Measurements from ENCODE around the gene GLB1L3. TPM values are rescaled to one million over a fixed set of nuclear protein-coding genes. Genes with fewer than 3 reads are reported as not detected.

GLB1L3 gene
- total and polyA plus RNA-seq, 4 donors, result not detected

DNA sequence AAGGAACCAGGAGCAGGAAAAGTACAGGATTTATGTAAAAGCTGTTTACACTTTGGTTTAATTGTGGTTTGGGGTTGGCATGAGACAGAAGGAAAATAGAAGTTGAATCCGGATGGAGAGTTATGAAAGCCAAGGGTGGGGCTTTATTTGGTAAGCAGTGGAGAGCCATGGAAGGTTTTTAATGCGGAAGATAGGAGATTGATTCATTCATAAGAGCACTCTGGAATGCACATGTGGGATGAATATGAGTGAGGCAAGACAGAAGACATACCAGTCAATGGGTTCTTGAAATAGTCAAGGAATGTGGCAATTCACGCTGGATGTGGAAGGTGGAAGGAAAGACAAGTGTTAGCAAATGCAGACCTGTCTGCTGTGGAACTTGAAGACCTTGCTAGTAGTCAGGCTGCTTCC lies 9.3 kb upstream of the GLB1L3 start:
- no peak overlapping the region for H3K4me3 ChIP-seq (ENCODE audit: low read length in 2 of 2)
- ATAC-seq (ENCODE audit: low FRiP score) (no peak), DNase-seq (no peak)
- H3K9me3 ChIP-seq (ENCODE audit: control insufficient read depth, low read length), result no peaks in the 10 kb centered on the region
- H3K27me3 ChIP-seq (ENCODE audit: control insufficient read depth in 1 of 2, insufficient read depth in 2 of 2, low read length in 1 of 2), result no peaks in the 10 kb centered on the region
- intact Hi-C loops (cut with DNase I), result no loop called here
- H3K4me1 ChIP-seq (ENCODE audit: control insufficient read depth in 1 of 2, insufficient read depth in 2 of 2, low read length in 2 of 2), result no peaks in the 10 kb centered on the region
- 46 to 73% methylated on average over 3 of the region's 3 CpGs for WGBS, 2 donors
- H3K27ac ChIP-seq (ENCODE audit: low read depth in 1 of 2, low read length in 2 of 2), result no peak overlapping the region
- peaks cover 0 to 5% of the 10 kb centered on the region in 2 donors for H3K36me3 ChIP-seq (ENCODE audit: control insufficient read depth in 1 of 2, insufficient read depth in 2 of 2, low read length in 1 of 2)

DNA sequence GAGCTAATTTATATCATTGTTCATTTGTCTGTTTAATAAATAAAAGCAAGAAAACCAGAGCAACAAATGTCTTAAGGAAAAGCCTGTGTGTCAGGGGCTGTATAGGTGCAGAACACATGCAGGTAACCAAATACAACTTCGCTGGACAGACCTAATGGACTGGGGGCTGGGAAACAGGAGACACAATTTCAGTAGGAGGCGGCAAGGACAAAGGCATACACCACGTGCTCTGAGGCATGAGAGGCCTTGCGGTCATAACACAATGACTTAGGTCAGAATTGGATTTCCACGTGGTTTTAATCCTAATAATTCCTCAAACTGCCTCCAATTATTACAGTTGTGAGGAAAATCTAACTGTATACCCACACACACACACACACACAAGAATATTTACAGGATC lies 8.7 kb upstream of the GLB1L3 start:
- Histone ChIP-seq H3K36me3 (ENCODE audit: control insufficient read depth in 1 of 2, insufficient read depth in 2 of 2, low read length in 1 of 2) (peaks cover 0 to 4% of the 10 kb centered on the region in 2 donors), H3K27me3 (ENCODE audit: control insufficient read depth in 1 of 2, insufficient read depth in 2 of 2, low read length in 1 of 2) (no peaks in the 10 kb centered on the region), H3K4me1 (ENCODE audit: control insufficient read depth in 1 of 2, insufficient read depth in 2 of 2, low read length in 2 of 2) (no peaks in the 10 kb centered on the region), H3K4me3 (ENCODE audit: low read length in 2 of 2) (no peak overlapping the region), H3K27ac (ENCODE audit: low read depth in 1 of 2, low read length in 2 of 2) (no peak overlapping the region), H3K9me3 (ENCODE audit: control insufficient read depth, low read length) (no peaks in the 10 kb centered on the region)
- ATAC-seq (ENCODE audit: low FRiP score) (no peak), DNase-seq (no peak)
- WGBS, 2 donors, result 84 to 86% methylated on average over 5 of the region's 5 CpGs
- intact Hi-C loops (cut with DNase I), result no loop called here

DNA sequence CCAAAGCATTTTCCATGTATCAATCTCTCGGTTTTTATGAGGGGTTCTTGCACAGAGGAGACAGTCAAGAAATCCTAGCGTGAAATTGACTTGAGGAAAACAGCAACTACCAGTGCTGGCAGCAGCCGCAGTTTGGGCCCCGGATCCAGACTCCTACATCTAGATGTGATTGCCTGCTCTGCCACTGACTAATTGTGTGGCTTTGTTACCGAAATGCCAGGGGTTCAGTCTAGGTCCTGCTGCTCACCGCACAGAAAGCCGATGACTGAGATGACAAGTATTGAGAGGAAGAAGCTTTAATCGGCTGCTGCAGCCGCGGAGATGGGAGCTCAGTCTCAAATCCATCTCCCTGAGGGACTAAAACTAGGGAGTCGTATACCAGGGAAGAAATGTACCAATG lies 8.2 kb upstream of the GLB1L3 start:
- H3K9me3 ChIP-seq (ENCODE audit: control insufficient read depth, low read length), result no peaks in the 10 kb centered on the region
- DNase-seq, result no peak
- intact Hi-C loops (cut with DNase I), result no loop called here
- no peak overlapping the region for H3K27ac ChIP-seq (ENCODE audit: low read depth in 1 of 2, low read length in 2 of 2)
- peaks cover 0 to 2% of the 10 kb centered on the region in 2 donors for H3K36me3 ChIP-seq (ENCODE audit: control insufficient read depth in 1 of 2, insufficient read depth in 2 of 2, low read length in 1 of 2)
- no peak overlapping the region for H3K4me3 ChIP-seq (ENCODE audit: low read length in 2 of 2)
- ATAC-seq (ENCODE audit: low FRiP score), result no peak
- WGBS, 2 donors, result 62 to 68% methylated on average over 11 of the region's 11 CpGs
- no peaks in the 10 kb centered on the region for H3K27me3 ChIP-seq (ENCODE audit: control insufficient read depth in 1 of 2, insufficient read depth in 2 of 2, low read length in 1 of 2)
- no peaks in the 10 kb centered on the region for H3K4me1 ChIP-seq (ENCODE audit: control insufficient read depth in 1 of 2, insufficient read depth in 2 of 2, low read length in 2 of 2)

DNA sequence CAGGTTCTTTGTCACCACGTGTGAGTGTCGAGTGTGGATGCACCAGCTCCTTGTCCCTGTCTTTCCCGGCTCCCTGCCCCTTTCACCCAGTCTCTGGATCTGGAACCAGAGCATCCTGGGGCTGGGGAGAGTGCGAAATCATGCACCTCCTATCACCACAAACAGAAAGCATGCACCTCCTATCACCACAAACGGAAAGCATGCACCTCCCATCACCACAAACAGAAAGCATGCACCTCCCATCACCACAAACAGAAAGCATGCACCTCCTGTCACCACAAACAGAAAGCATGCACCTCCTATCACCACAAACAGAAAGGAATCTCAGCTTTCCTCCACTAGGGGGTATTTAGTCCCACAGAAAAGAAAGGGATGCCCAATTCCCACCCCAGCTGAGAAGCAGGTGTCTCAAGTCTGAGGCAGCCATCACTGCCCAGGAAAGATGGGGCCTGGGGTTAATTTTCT lies 5.9 kb upstream of the GLB1L3 start:
- H3K36me3 ChIP-seq (ENCODE audit: control insufficient read depth in 1 of 2, insufficient read depth in 2 of 2, low read length in 1 of 2), result no peaks in the 10 kb centered on the region
- no peak overlapping the region for H3K4me3 ChIP-seq (ENCODE audit: low read length in 2 of 2)
- ATAC-seq (ENCODE audit: low FRiP score) (no peak), DNase-seq (no peak)
- intact Hi-C loops (cut with DNase I), result no loop called here
- no peaks in the 10 kb centered on the region for H3K4me1 ChIP-seq (ENCODE audit: control insufficient read depth in 1 of 2, insufficient read depth in 2 of 2, low read length in 2 of 2)
- WGBS, 2 donors, result 58 to 67% methylated on average over 5 of the region's 5 CpGs
- H3K27me3 ChIP-seq (ENCODE audit: control insufficient read depth in 1 of 2, insufficient read depth in 2 of 2, low read length in 1 of 2), result no peaks in the 10 kb centered on the region
- no peaks in the 10 kb centered on the region for H3K9me3 ChIP-seq (ENCODE audit: control insufficient read depth, low read length)
- H3K27ac ChIP-seq (ENCODE audit: low read depth in 1 of 2, low read length in 2 of 2), result no peak overlapping the region

DNA sequence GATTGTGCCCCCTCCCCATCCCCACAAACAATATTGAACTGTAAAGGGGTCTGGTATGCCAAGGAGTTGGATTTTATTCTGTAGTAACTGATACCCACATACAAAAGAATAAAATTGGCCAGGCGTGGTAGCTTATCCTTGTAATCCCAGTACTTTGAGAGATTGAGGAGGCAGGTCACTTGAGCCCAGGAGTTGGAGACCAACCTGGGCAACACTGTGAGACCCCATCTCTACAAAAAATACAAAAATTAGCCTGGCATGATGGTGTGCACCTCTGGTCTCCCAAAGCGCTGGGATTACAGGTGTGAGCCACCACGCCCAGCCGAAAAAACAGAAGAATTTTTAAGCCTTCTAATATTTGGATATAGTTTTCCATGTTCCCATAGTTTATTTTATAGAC lies 4.2 kb upstream of the GLB1L3 start:
- Histone ChIP-seq H3K4me3 (ENCODE audit: low read length in 2 of 2) (no peak overlapping the region), H3K36me3 (ENCODE audit: control insufficient read depth in 1 of 2, insufficient read depth in 2 of 2, low read length in 1 of 2) (no peaks in the 10 kb centered on the region), H3K4me1 (ENCODE audit: control insufficient read depth in 1 of 2, insufficient read depth in 2 of 2, low read length in 2 of 2) (no peaks in the 10 kb centered on the region), H3K27me3 (ENCODE audit: control insufficient read depth in 1 of 2, insufficient read depth in 2 of 2, low read length in 1 of 2) (no peaks in the 10 kb centered on the region), H3K9me3 (ENCODE audit: control insufficient read depth, low read length) (no peaks in the 10 kb centered on the region), H3K27ac (ENCODE audit: low read depth in 1 of 2, low read length in 2 of 2) (no peak overlapping the region)
- no peak for ATAC-seq (ENCODE audit: low FRiP score)
- DNase-seq, result no peak
- intact Hi-C loops (cut with DNase I), result no loop called here
- WGBS, 2 donors, result 86 to 93% methylated on average over 4 of the region's 4 CpGs

DNA sequence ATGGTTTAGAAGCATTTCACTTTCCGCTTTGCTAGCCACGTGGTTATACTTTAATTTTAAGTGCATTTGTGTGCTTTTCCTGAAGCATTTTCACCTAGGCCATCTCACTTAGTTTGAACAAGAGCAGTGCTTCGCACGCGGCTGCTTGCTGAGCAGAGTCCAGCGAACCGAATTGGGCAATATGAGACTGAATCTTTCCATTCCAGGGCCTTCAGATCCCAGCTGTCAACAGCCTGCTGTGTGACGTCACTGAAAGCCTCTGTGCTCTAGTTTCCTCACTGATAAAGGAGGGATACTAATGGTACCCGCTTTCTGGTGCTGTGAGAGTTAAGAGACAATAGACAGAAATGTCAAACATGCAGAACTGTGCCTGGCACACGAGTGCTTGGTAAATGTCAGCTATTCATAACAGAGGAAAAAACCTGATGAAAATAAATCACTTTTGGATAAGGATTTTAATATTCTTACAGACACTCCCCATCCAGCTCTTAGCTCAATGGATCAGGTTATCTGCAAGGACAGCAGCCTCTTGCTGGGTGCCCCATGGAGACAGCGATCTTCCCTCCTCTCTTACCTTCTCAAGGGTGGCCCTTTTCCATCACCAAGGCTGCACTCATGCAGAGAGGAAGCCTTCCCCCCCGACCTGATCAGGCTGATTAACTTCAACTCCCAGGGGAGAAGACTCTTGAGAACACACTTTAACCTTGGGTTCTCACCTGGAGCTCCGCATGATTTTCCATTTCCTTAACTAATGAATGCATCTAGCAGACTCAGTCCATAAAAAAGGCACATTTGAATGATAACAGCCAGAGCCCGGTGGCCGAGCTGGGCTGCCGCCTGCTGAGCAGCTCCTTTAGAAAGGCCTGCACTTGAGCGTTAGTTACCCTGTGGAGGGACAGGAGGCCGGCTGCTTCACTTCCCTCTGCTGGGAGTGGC lies 3.5 kb upstream of the GLB1L3 start:
- ATAC-seq (ENCODE audit: low FRiP score), result no peak
- Histone ChIP-seq H3K4me3 (ENCODE audit: low read length in 2 of 2) (no peak overlapping the region), H3K27ac (ENCODE audit: low read depth in 1 of 2, low read length in 2 of 2) (no peak overlapping the region), H3K27me3 (ENCODE audit: control insufficient read depth in 1 of 2, insufficient read depth in 2 of 2, low read length in 1 of 2) (no peaks in the 10 kb centered on the region), H3K4me1 (ENCODE audit: control insufficient read depth in 1 of 2, insufficient read depth in 2 of 2, low read length in 2 of 2) (no peaks in the 10 kb centered on the region), H3K36me3 (ENCODE audit: control insufficient read depth in 1 of 2, insufficient read depth in 2 of 2, low read length in 1 of 2) (no peaks in the 10 kb centered on the region), H3K9me3 (ENCODE audit: control insufficient read depth, low read length) (no peaks in the 10 kb centered on the region)
- intact Hi-C loops (cut with DNase I), result no loop called here
- WGBS, 2 donors, result 41 to 44% methylated on average over 18 of the region's 18 CpGs
- DNase-seq, result no peak

DNA sequence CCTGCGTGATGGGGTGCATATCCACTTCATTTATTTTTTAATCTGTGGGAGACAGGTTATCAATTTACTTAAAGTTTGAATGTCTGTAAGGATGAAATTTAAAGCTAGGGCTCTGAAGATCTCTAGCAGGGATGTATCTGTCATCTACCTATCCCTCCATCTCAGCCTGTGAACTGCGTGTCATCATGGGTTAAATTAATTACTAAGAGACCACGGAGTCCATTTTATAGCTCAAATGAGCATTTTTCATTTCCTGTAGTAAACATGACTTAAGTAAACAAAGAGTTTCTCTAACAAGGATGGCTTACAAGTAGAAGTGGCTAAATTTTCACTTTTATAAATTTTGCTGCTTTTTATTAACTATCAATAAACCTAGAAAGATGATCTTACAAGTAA lies 2.9 kb upstream of the GLB1L3 start:
- no peaks in the 10 kb centered on the region for H3K9me3 ChIP-seq (ENCODE audit: control insufficient read depth, low read length)
- no peak for DNase-seq
- H3K27ac ChIP-seq (ENCODE audit: low read depth in 1 of 2, low read length in 2 of 2), result no peak overlapping the region
- WGBS, 2 donors, result 50 to 53% methylated on average over 3 of the region's 3 CpGs
- H3K27me3 ChIP-seq (ENCODE audit: control insufficient read depth in 1 of 2, insufficient read depth in 2 of 2, low read length in 1 of 2), result no peaks in the 10 kb centered on the region
- H3K36me3 ChIP-seq (ENCODE audit: control insufficient read depth in 1 of 2, insufficient read depth in 2 of 2, low read length in 1 of 2), result no peaks in the 10 kb centered on the region
- intact Hi-C loops (cut with DNase I), result no loop called here
- H3K4me3 ChIP-seq (ENCODE audit: low read length in 2 of 2), result no peak overlapping the region
- ATAC-seq (ENCODE audit: low FRiP score), result no peak
- H3K4me1 ChIP-seq (ENCODE audit: control insufficient read depth in 1 of 2, insufficient read depth in 2 of 2, low read length in 2 of 2), result no peaks in the 10 kb centered on the region

DNA sequence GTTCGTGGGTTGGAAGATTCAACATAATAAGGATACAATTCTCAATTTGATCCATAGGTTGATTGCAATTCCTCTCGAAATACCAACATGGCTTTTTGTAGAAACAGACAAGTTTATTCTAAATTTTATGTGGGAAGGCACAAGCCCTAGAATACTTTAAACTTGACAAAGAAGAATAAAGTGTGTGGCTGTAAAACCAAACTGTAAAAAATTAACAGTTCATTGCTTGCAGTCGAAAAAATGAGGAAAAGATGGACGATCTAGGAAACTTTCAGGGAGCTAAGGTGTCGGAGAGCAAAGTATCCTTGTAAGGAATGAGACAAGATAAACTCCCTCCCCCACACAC lies 1.0 kb upstream of the GLB1L3 start:
- Histone ChIP-seq H3K4me1 (ENCODE audit: control insufficient read depth in 1 of 2, insufficient read depth in 2 of 2, low read length in 2 of 2) (no peaks in the 10 kb centered on the region), H3K27ac (ENCODE audit: low read depth in 1 of 2, low read length in 2 of 2) (no peak overlapping the region), H3K36me3 (ENCODE audit: control insufficient read depth in 1 of 2, insufficient read depth in 2 of 2, low read length in 1 of 2) (no peaks in the 10 kb centered on the region), H3K27me3 (ENCODE audit: control insufficient read depth in 1 of 2, insufficient read depth in 2 of 2, low read length in 1 of 2) (no peaks in the 10 kb centered on the region), H3K4me3 (ENCODE audit: low read length in 2 of 2) (no peak overlapping the region), H3K9me3 (ENCODE audit: control insufficient read depth, low read length) (peaks cover 2% of the 10 kb centered on the region)
- ATAC-seq (ENCODE audit: low FRiP score), result no peak
- DNase-seq, result no peak
- WGBS, 2 donors, result 34 to 42% methylated on average over 5 of the region's 5 CpGs
- intact Hi-C loops (cut with DNase I), result no loop called here
